Stimulated activated CD4-positive, alpha-beta T cell treated with anti-CD3 and anti-CD28 coated beads, Interleukin-12 subunit alpha, Interleukin-12 subunit beta, amount 100 ng/mL, for 4 hours (primary cell): Measurements from ENCODE around the gene CTLA4.

Source experiments
- DNase-seq: peaks from one replicate; pipeline ENCODE4 v3.0.0-alpha.2; 2020

CTLA4 gene

DNA sequence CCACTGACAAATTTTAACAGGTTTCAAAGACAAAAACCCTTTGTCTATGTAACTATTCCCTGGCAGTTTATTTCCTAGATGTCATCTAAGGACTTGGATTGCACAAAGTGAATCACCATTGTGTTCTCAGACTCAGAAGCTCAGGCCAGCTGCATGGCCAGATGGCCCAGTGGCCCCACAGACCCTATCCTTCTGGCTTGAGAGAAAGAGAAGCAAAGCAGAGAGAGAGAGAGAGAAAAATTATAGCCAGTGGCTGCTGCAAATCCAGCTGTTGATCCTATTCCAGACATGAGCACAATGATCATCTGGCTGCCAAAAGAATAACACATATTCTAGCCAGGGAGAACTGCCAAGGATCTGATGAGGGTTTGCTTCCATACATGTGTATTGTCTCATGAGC lies 25.8 kb downstream of the CTLA4 start:
- DNase-seq = no peak

DNA sequence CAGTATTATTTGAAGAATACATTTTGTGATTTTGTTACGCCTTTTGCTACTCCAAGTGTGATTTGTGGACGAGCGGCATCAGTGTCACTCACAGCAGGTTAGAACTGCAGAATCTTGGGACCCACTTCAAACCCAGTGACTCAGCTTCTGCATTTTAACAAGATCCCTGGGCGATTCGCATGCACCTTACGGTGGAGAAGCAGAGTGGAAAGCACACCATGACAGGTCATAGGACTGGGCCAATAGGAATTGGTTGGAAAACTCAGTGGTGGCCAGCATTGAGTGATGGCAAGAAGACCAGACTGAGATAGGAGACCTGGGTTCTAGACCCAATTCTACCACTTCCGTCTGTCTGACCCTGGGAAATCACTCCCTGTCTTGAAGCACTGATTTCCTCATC lies 26.3 kb downstream of the CTLA4 start:
- DNase-seq = no peak

DNA sequence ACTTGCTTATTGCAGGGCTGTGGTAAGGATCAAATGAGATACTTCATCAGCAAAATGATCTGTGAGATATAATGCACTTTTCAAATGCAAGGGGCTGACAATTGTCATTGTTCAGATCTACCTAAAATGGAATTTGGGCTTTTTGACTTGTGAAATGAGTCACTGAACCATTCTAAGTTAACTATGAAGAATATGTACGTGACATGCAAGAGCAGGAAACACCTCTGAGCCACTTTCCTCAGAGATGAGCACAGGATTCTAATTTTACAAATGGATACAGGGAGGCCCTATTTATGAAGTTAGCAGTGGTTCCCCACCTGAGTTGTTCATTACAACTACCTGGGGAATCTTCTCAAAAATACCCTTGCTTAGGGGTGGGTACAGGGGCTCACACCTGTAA lies 26.7 kb downstream of the CTLA4 start:
- no peak for DNase-seq

DNA sequence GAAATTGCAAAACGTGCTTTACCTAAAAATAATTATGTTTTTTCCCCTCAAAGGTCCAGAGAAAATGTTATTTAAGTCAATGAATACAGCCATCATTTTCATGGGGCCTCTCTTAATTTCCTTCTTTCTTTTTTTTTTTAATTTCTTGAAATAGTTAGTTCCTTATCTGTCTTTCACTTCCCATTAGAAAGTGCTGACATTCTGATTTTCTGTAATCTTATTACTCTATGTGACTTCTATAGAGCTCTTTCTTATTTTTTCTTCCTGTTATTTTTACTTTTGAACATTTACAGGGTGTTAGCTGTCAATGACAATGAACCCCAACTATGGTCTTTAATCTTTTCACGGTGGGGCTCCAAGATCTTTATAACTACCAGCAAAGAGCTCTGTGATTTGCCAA lies 30.0 kb downstream of the CTLA4 start:
- DNase-seq = no peak

DNA sequence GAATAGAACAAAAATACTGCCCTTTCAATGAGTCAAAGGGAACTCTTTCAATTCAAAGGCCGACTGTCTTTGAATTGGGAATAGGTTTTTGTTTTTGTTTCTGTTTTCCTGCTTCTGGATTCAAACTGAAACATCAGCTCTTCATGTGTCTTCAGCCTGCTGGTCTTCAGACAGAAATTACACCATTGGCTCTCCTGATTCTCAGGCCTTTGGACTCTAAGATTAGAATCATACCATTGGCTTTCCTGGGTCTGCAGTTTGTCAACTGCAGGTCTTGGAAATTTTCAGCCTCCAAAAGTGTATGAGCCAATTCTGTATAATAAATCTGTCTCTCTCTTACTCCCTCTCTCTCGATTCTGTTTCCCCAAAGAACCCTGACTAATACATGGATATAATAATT lies 31.1 kb downstream of the CTLA4 start:
- DNase-seq = no peak

DNA sequence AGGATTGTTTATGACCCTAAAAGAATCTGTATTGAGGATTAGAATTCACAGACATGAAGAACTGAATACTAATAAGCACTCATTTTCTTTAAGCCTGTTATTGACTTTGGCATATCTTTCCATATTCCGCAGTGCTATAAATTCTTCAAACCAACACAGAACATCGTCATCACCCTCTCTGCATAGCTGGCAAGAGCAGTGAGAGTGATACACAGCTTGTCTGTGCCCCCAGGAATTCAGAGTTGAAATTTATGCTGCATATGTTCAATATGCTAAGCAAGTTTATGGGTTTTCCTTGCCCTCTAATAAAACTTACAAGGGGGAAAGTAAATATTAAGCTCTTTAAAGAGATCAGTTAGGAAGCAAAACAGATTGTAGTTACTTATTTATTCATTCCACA lies 32.7 kb downstream of the CTLA4 start:
- DNase-seq = no peak

DNA sequence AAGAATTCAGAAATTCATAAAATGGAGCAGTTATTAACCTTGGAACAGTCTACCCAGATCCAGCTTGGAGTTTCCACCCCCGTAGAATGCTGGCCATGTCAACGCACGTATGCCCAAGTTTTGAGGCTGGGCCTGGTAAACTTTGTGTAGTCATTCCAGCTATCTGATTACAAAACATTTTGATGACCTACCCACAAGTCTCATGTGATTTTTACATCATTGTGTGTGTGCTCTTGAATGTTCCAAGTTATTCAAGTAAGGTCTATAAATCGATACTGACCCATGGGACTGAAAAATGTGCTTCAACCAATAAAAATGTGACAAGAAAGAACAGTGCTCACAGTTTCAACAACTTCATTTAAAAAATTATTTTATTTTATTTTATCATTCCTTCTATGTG lies 36.5 kb downstream of the CTLA4 start:
- no peak for DNase-seq

DNA sequence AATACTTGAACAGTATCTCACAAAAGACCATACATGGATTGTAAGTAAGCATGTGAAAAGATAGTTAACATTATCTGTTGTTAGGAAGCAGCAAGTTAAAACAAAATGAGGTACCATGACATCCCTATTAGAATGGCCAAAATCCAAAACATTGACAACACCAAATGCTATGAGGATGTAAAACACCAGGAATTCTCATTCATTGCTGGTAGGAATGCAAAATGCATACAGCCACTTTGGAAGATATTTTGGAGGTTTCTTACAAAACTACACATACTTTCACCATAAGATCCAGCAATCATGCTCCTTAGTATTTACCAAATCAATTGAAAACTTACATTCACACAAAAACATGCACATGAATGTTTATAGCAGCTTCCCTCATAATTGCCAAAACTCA lies 38.1 kb downstream of the CTLA4 start:
- DNase-seq = no peak

DNA sequence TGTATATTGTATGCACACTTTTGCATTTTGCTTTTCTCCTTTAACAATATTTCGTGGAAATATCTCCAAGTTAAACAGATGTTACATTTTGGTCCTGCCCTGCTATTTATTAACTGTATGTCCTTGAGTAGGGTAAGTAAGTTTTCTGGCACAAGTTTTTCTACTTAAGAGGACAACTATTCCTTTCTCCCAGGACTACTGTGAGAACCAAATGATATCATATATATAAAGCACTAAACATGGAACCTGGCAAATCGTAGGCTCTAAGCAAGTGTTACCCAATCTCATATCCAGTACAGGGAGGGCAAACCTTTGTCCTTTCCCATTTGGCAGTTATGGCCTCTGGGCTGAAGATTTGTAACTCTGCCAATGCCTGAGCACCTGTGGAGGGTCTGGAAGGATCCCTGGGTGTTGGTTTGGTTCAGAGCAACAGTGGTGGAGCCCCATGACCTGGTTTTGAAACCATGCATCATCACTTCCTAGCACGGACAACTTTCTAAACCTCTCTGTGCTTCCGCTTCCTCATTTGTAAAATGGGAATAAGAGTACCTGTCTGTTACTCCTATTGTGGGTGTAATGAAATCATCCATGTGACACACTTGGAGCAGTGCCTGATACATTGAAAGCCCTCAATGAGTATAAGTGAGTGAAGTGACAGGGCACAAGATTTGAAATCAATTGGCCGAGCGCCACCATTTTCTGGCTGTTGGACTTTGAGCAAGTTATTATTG lies 40.7 kb downstream of the CTLA4 start:
- DNase-seq = no peak

DNA sequence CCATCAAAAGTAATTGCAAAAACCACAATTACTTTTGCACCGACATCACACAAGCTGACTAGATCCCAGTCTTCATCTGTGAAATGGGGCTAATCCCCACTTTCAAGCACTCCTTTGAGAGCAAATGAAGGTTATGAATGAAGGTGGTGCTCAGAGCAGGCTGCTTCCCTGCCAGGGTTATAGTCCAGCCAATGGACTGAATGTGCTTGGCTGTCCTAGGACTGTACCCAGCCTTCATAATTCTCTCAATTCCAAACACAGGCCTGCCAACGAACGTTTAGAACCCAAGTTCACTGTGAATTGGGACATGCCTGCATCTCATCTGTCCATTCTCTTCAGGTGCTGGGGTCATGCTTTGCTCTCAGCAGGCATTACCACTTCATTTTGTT lies 41.2 kb downstream of the CTLA4 start:
- DNase-seq = no peak

DNA sequence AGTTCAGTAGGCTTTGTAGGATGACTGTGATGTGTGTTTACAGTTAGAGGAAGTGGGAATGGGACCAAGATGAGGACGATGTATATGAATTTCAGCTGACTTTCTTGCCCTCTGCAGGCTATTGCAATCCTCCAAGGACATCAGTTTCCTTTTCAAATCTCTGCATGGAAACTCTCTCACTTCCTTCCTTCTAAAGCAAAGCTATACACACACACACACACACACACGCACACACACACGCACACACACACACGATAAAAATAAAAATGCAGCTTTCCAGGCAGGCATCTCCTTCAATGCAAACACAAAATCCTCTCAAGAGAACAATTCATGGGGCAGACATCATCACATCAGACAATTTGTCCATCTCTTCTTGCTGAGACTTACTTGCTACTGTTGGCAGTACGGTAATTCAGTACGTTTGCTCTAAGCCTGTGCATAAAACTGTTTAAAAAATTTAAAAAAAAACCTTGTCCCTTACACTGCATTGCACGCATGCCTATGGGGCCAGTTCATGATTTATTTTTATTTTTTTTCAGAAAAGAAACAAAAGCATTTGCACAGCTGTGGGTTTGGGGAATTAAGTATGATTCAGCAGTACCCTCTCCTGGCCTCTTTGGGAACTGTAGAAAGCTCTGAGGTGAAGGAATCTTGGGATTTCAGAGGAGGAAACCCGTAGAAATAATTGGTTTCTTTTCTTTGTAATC lies 41.8 kb downstream of the CTLA4 start:
- no peak for DNase-seq

DNA sequence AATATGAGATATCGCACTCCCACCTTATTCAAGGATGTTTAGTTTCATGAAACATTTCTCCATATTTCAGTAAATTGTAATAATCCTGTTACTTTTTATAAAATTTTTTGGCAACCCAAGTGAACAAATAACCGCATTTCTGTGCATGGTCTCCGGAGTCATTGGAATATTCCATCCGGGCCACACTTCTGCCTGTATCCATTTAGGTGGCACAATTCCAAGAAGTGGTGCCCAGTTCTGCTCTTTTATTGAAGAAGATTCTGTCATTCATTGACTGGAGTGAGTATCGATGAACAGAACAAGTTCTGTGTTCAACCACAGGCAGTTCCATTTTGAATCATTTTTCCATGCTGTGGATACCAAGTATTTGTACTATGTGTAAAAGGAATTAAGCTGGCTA lies 42.4 kb downstream of the CTLA4 start:
- DNase-seq = no peak

DNA sequence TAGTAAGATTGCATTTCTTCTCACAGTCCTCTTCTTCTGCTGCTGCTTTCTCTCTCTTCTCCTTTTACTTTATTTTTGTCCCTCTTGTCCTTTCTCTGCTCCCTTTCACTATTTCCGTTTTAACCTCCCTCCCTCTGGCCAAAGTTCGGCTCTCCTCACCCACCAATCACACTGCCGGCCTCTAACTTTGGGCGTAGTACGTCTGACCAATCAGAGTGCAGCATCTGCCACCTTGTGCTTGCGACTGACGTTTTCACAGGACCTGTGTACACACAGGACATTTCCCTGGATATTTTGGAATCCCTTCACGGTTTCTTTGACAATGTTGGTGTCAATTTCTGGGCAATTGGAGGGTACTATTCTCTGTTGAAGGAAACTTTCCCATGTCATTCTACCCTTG lies 46.4 kb downstream of the CTLA4 start:
- DNase-seq = no peak

DNA sequence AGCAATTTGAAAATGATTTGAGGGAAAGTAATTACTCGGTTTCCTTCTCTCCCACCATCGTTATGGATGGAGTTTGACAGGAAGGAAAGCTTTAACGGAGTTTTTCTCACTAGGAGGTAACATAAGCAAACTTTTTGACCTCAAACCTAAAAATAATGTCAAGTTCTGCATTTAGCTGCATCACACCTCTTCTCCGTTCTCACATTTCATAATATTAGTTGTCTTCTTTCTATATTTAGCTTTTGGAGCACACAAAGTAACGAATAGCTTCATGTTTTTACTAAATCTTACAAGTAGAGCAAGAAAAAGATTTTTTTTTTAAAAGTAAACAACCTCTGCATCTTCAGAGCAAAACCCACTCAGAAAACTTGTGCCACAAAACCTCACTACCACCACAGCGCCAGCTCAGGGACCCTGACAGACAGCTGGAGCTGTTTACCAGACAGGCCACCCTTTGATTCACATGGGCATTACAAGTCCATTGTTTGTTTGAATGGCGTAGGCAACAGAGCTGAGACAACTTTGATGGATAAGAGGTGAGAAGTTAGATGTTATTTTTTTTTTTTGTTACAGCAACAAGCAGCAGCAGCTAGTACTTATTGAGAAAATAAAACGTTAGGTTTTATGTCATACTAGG lies 47.1 kb downstream of the CTLA4 start:
- DNase-seq = no peak

DNA sequence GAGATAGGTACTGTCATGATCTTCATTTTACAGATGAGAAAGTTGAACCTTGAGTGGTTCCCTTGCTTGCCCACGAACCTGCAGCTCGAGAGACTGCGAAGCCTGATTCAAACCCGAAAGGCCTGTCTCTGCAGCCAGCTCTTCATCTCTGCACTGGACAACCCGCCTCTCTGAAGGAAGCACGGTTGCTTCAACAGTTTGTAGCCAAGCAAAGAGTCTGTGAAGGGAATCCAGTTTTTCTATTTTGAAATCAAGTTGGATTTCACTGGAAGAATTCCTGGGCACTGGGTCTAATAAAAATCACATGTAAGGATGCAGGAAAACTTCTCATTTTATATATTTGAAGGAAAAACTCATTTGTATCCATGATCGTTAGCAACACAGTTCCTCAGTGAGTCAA lies 47.7 kb downstream of the CTLA4 start:
- DNase-seq = no peak

DNA sequence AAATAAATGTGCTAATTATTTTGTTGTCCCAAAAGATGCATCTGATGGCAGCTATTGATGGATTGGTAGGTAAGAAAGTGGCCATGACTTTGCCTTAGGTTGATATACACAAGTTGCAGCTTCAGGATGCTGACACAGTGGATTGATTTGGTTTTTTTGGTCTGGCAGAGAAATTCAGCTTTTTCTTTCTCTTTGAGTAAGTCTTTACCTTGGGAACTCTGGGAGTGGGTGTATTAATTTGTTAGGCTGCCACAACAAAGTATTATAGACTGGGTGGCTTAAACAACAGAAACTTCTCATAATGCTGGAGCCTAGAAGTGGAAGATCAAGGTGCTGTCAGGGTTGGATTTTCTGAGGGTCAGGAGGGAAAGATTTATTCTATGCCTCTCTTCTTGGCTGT lies 49.2 kb downstream of the CTLA4 start:
- DNase-seq = no peak

DNA sequence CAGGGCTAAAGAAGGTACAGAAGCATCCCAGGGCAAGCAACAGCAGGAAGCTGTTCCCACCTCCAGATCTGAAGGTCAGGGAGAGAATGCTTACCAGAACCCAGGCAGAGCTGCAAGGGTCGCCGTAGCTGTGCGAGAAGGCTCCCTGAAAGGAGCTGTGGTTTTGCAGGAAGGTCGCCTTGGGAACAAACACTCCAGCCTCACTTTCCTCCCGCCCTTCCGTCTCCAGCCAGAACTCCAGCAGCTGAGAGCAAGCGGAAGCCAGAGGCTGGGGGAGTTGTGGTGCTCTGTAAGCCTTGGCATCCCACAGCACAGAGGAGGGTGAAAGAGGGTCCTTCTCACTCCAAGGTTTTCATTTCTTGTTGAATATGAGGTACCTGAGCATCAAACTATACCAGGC lies 50.7 kb downstream of the CTLA4 start:
- no peak for DNase-seq

DNA sequence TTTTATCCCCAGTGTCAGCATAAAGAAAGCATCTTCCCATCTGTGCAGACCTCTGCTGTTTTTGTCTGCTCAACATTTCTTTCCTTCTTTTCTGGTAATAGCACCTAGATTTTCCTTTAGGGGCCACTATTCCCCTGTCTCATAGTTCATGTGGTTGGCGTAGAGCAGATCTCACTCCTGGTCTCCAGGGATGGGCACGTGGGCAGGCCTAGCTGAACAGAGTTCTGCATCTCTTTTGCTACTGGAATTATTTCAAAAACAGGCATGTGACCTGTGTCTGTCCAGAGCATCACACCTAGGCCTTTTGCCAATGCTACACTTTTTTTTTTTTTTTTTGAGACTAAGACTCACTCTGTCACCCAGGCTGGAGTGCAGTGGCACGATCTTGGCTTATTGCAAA lies 51.3 kb downstream of the CTLA4 start:
- no peak for DNase-seq
